NCI-H1694 (cell line): ENCODE data around the gene HFE.
"Not testable (repeated sequence)": the region's sequence is repeated elsewhere in the genome, so short reads cannot be mapped to it uniquely, and the experiment has no call there.

ENCODE experiments used
- DNase-seq: peaks from one replicate; lab custom pipeline; 2025; lab: John Stamatoyannopoulos, UW

Gene HFE

GRCh38 chr6:26087284-26088115, at the start of gene HFE:
HFE (plus strand) TSS chr6:26087429; CDS start chr6:26087441, 12 bp downstream.
- no peak for DNase-seq

DNA sequence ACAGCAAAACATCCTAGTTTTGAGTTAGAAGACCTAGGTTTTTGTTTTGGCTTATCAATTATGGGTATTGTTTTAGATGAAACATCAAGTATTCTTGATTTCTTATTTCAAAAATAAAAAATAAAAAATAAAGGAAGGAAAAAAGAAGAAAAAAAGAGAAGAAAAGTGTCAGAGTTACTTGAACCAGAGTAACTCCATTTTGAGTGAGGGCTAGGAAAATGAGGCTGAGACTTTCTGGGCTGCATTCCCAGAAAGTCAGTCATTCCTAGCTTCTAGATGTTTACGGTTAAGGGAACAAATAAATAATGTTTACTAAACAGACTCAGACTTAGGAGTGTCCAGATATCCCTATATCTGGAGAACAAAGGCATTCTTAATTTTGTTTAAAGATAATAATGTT, 45.3 kb upstream of the HFE start:
- DNase-seq, result no peak

GRCh38 chr6:26043384-26044139, 43.7 kb upstream of the HFE start:
- no peak for DNase-seq

DNA sequence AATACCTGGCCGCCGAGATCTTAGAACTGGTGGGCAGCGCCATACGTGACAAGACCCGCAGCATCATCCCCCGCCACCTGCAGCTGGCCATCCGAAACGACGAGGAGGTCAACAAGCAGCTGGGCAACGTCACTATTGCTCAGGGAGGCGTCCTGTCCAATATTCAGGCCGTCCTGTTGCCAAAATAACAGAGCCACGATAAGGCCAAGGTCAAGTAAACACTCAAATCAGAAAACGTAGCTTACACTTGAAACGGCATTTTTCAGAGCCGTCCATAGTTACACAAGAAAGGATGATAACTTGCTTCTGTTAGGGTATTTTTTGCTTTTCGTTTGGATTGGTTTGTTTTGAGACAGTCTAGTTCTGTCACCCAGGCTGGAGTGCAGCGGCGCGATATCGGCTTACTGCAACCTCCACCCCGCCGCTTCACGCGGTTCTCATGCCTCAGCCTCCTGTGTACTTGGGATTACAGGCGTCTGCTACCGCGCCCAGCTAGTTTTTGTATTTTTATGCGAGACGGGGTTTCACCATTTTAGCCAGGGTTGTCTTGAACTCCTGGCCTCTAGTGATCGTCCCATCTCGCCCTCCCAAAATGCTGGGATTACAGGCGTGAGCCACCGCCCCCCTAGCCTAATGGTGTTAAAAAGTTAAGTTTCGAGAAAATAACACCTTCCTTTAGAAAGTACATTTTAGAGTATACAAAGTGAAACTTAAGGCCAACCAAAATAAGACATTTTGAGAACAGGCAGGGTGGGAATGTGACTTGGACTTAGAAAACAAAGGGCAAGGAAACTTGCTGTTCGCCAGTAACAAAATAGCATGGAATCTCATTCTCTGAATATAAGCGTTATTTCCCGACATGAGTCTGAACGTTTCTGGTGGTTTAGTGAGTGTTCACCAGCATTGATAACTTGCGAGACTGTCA, 42.8 kb upstream of the HFE start:
- DNase-seq, result no peak

GRCh38 chr6:26045065-26045927, 41.9 kb upstream of the HFE start:
- no peak for DNase-seq

DNA sequence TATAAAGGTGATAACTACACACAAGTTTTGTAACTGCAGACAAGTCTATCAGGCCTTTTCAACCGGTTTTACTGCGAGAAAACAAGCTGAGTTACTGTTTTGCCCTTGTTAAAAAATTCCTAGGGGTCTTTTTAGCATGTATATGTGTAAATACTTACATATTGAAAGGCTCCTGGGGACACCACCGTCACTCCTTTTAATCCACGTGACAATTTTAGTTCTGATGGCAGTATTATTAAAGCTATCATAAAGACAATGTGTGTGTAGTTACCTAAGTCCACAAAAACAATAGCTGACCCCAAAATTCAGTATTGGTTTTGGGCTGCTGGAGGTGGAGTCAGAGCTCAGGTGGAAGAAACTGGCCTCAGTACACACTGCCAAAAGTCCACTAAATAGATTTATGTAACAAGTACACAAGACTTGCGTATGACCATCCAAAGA, 41.3 kb upstream of the HFE start:
- no peak for DNase-seq

- not testable (repeated sequence) for DNase-seq
Measured at GRCh38 chr6:26047329-26047728, 39.9 kb upstream of the HFE start.

DNA sequence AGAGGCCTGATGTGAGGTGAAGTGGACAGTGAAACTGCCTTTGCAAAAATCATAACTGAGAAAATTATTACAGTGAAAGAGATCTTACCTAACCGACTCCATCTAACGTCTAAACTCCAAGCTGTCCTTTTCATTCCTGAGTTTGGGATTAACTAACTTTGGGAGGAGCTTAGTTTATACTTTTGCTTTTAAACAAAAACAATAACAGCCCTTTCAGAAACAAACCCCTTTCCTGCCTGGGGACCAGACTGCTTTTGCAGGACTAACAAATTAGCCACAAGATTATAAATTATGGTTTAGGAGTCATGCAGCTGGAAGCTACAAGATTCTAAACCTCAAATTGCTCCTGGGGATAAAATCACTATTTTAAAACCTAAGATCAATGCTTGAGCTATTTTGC, 38.6 kb upstream of the HFE start:
- no peak for DNase-seq

- no peak for DNase-seq
Measured at GRCh38 chr6:26051665-26052310, 35.4 kb upstream of the HFE start.

DNA sequence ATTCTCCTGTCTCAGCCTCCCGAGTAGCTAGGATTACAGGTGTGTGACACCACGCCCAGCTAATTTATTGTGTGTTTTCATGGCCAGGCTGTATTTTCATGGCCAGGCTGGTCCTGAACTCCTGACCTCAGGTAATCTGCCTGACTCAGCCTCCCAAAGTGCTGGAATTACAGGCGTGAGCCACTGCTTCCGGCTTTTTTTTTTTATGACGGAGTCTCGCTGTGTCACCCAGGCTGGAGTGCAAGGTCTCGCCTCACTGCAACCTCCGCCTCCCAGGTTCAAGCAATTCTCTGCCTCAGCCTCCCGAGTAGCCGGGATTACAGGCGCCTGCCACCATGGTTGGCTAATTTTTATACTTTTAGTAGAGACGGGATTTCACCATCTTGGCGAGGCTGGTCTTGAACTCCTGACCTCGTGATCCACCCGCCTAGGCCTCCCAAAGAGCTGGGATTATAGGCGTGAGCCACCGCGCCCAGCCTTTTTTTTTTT, 34.4 kb upstream of the HFE start:
- DNase-seq, result not testable (repeated sequence)

GRCh38 chr6:26053992-26054780, 33.0 kb upstream of the HFE start:
- no peak for DNase-seq

DNA sequence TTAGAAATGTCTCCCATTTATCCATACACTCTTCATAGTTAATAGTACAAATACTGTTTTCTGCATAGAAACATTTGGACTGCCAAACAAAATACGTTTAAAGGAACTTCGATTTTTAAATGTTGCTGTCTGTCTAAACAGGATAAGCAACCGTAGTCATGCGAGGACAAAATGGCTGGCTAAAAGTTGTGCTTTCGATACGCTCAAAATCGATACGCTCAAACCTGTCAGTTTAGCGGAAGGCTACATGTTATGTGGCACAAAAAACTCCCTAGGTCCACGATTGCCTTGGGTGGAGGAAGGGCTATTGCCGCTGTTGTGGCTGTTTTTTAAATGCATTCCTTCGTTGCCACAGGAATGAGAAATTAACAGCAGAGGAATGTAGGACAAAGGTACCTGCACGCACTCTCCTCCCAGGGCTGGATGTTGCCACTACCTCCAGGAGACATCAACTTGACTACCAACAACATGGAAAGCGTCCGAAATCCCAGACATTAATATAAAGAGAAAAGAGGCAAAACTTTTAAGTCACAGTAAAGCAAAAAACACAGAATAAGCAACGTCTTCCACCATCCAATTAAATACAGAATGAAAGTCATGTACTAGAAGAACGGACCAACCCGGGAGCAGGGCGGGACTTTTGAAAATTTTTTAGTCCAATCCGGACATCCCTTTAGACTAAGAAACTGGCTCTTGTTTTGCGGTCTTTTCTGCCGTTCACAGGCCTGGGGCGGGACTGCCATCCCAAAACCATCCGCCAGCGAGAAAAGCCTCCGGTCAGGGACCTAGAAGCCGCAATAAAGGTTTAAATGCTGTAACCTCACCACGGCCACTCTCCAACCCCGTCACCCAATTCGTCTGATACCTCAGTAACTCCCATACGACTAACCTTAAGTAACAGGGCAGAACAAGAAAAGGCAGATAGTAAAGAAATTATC, 32.2 kb upstream of the HFE start:
- peak; percentile 90 for DNase-seq

GRCh38 chr6:26055719-26056582, 31.3 kb upstream of the HFE start:
- peak; percentile 83 for DNase-seq

- DNase-seq, result no peak
Measured at GRCh38 chr6:26056583-26057350, 30.5 kb upstream of the HFE start.

GRCh38 chr6:26057899-26058298, 29.3 kb upstream of the HFE start:
- DNase-seq, result no peak

- not testable (repeated sequence) for DNase-seq
Measured at GRCh38 chr6:26058477-26059033, 28.7 kb upstream of the HFE start.
